GM12875 (cell line): Measurements from ENCODE around the gene KCNIP1.
A peak's percentile ranks its signal among the peaks of the same experiment; 100 is the strongest.

ENCODE experiments used
- H3K4me3 ChIP-seq: one replicate; pipeline ENCODE4 v1.5.1; 2011; ENCODE audit warnings: low read depth, low read length, control low read depth
- TF ChIP-seq, protein P1 (sequence below): IDR thresholded peaks from 2 replicates; pipeline ENCODE4 v1.5.1; 2011; ENCODE audit warnings: low read depth, mild to moderate bottlenecking, control low read depth, inconsistent platforms, low read length, moderate library complexity, borderline replicate concordance; ENCODE audit not compliant: insufficient read depth

The KCNIP1 gene

DNA sequence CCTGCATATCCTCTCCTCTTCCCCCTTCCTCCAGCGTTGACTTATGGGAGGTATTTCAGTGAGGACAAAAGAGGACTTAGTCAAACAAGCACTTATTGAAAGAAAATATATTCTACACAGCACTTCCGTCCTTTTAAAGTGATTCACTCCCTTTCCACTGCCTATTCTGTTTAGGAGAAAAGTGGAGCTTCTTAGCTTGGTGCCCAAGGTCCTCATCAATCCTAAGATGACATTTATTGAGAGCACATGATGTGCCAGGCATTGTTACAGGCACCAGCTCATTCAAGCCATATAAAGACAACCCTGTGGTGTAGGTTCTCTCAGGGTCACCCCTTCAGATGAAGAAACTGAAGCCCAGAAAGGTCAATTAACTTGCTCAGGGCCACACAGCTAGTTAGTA is 95.9 kb downstream of the KCNIP1 start:
- H3K4me3 ChIP-seq, result no peak overlapping the region
- TF ChIP-seq, protein P1, sequence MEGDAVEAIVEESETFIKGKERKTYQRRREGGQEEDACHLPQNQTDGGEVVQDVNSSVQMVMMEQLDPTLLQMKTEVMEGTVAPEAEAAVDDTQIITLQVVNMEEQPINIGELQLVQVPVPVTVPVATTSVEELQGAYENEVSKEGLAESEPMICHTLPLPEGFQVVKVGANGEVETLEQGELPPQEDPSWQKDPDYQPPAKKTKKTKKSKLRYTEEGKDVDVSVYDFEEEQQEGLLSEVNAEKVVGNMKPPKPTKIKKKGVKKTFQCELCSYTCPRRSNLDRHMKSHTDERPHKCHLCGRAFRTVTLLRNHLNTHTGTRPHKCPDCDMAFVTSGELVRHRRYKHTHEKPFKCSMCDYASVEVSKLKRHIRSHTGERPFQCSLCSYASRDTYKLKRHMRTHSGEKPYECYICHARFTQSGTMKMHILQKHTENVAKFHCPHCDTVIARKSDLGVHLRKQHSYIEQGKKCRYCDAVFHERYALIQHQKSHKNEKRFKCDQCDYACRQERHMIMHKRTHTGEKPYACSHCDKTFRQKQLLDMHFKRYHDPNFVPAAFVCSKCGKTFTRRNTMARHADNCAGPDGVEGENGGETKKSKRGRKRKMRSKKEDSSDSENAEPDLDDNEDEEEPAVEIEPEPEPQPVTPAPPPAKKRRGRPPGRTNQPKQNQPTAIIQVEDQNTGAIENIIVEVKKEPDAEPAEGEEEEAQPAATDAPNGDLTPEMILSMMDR, result no peak

DNA sequence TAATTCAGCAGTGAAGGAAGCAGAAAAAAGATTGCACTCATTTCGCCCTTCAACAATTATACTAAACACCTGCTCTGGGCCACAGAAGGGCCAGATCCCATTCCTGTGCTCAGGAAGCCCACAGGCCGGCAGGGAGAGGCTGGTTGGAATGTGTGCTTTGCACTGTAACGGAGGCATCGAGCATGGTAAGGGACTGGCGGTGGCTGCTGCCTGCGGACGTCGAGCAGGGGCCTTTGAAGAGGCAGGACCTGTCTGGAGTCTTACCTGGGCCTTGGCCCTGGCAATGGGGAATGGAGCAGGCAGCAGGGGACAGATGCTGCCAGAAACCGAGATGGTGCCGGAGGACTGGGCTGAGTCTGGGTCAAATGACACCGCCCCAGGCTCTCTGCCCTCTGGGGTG is 97.8 kb downstream of the KCNIP1 start:
- TF ChIP-seq, protein P1, result no peak
- no peak overlapping the region for H3K4me3 ChIP-seq

DNA sequence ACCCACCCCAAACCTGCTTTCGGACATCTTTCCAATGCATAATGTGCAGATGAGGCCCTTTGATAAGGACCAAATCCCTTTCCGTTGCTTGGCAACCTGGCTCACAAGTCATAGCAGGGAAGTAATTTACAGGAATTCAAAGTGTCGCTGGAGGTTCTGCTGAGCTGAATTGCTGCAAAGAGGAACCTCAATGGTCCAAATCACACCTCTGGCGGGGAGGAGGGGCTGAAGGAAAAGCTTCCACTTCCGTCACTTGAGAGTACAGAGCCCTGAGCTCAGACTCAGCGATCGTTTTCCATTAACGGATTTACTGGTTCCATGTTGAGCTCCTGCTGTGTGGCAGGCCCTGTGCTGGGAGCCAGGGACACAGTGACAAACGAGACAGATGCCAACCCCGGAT is 99.3 kb downstream of the KCNIP1 start:
- H3K4me3 ChIP-seq, result no peak overlapping the region
- TF ChIP-seq, protein P1, result no peak

DNA sequence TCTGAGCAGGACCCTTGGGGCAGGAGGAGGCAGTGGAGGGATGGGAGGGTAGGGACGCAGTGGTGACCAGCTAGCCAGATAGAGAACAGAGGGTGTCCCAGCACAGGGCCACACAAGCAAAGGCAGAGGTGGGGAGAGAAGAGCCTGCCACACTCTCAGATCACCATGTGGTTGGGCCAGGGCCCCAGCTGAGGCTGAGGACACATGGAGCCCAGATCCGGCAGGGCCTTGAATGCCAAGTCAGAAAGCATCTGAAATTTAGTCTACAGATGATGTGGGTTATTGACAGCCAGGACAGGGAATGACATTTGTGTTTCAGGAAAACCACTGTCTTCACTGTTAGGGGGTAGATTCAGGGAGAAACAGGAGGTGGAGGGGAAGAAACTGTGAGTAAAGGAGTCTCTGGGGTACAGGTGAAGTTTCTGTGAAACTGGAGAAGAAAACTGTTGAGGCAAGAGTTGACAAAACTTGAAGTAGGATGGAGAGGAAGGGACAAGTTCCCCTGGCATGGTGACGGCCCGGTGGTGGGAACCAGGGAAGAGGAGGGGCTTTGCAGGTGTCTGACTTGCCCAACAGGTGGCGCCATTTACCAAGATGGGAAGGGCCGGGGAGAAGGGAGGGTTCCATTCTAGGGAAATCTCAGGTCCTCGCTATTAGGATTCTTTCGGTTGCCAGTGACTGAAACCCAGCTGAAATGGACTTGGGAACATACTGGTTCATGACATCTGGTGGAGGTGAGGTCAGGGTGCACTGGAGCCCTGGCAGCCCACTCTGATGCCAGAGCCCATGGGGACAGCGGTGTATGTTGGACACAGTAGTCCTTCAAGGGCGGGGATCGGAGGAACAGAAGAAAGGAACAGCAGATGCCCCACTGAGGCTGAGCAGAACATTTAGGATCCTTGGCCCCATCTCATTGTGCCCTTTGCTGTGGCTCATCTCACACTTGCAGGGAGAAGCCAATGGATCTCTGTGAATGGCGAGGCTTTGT is 100.1 kb downstream of the KCNIP1 start:
- no peak overlapping the region for H3K4me3 ChIP-seq
- TF ChIP-seq, protein P1, result peak; percentile 70

DNA sequence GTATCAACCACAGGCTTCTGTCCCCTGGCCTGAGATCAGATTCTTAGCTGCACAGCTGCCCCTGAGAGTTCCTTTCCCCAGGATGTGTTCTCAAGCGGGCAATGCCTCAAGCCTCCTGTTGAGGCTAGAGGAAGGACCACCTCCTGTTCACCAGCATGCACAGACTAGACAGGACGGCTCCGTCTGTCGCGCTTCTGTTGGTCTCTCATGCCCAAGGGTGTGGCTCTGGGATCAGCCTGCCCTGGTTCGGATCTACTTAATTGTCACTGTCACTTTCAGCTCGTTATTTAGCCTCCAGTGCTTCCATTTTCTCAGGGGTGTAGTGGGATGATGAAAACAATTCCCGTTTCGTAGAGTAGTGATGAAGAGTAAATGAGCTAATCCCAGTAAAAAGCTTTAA is 103.1 kb downstream of the KCNIP1 start:
- TF ChIP-seq, protein P1, result no peak
- no peak overlapping the region for H3K4me3 ChIP-seq

DNA sequence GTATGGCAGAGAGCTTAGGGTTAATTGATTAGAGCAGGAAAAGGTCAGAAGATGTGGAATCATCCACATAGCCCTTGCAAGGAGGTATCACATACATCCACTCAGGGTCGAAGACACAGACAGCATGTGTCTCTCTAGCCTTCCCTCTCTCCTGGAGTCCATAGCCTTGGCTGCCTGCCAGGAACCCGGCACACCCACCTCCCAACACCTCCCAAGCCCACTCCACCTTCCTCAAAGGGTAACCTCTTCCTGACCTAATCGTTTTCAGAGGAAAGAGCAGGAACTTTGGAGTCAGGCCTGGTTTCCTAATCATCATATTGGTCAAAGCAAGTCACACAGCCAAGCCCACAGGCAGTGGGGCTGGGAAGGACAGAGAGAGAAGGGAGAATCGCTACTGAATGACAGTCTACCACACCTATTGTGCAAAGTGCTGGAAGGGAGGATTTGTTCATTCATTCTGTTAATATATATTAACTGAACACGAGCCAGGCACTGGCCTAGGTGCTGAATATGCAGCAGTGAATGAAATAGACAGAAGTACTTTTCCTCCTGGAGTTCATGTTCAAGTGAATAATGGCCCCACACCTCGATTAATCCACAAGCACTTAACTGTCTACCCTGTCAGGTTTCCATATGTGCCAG is 107.8 kb downstream of the KCNIP1 start:
- H3K4me3 ChIP-seq, result no peak overlapping the region
- TF ChIP-seq, protein P1, result no peak
